Suprapubic skin (tissue), 3 donors: Measurements from ENCODE around the gene NFYA.

Source experiments
- EP300 ChIP-seq: sonication (generic); formaldehyde crosslinking; IDR thresholded peaks from one replicate; pipeline ENCODE4 v1.6.1; 2017; ENCODE audit warnings: antibody characterized with exemption
- TF ChIP-seq, protein P1 (sequence below), 2 donors: fragments of 200-600 bp in 1 of 2; fragments of 450-650 bp in 1 of 2; sonication (generic) in 1 of 2; IDR thresholded peaks; one replicate each; pipeline ENCODE4 v1.5.1; 2016 to 2019; ENCODE audit warnings: antibody characterized with exemption in 2 of 2, mild to moderate bottlenecking in 1 of 2, moderate library complexity in 1 of 2

DNA sequence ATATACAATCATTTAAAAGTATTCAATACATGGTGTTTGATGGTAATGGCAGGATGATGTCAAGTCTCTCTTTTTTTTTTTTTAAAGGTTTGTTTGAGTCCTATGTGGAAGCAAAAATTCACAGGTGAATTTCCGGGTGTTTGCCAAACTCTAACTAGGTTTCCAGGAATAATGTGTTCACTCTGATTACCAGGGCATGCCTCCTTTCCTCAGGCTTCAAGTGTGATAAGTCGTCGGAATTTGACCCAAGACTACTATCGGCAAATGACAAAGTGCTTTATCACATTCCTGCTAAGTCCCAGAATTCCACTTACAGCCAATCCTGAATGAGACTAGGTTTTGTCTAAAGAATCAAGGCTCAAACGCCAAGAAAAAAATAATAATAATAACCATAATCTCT, 7.9 kb upstream of the NFYA start:
- TF ChIP-seq, protein P1, sequence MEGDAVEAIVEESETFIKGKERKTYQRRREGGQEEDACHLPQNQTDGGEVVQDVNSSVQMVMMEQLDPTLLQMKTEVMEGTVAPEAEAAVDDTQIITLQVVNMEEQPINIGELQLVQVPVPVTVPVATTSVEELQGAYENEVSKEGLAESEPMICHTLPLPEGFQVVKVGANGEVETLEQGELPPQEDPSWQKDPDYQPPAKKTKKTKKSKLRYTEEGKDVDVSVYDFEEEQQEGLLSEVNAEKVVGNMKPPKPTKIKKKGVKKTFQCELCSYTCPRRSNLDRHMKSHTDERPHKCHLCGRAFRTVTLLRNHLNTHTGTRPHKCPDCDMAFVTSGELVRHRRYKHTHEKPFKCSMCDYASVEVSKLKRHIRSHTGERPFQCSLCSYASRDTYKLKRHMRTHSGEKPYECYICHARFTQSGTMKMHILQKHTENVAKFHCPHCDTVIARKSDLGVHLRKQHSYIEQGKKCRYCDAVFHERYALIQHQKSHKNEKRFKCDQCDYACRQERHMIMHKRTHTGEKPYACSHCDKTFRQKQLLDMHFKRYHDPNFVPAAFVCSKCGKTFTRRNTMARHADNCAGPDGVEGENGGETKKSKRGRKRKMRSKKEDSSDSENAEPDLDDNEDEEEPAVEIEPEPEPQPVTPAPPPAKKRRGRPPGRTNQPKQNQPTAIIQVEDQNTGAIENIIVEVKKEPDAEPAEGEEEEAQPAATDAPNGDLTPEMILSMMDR (IDR thresholded peaks at IDR 0.05), result no peak
- no peak for TF ChIP-seq EP300
